GM18499 (cell line): ENCODE results near the gene TECTA.
"Not testable (repeated sequence)": the region's sequence is repeated elsewhere in the genome, so short reads cannot be mapped to it uniquely, and the experiment has no call there.

ENCODE experiments used
- ATAC-seq: cut with Tn5 transposase; IDR thresholded peaks from one replicate; pipeline ENCODE4 v1.9.1; 2021; ENCODE audit warnings: moderate number of reproducible peaks; ENCODE audit not compliant: insufficient read depth, unreplicated experiment

Gene TECTA

DNA sequence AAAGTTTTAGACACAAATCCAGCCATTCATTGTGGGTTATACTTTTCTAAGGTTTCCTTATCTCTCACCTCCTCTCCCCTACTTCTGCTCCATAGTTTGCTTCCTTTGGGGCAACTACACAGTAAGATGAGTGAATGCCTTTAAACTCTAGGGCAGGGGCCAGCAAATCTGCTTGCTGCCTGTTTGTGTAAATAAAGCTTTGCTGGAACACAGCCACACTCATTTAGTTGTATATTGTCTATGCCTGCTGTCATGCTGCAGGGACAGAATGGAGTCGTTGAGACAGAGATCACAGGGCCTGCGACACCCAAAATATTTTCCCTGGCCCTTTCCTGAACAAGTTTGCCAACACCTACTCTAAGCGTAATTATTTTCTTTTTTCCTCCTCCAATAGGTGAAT, 58.7 kb downstream of the TECTA start:
- no peak for ATAC-seq

DNA sequence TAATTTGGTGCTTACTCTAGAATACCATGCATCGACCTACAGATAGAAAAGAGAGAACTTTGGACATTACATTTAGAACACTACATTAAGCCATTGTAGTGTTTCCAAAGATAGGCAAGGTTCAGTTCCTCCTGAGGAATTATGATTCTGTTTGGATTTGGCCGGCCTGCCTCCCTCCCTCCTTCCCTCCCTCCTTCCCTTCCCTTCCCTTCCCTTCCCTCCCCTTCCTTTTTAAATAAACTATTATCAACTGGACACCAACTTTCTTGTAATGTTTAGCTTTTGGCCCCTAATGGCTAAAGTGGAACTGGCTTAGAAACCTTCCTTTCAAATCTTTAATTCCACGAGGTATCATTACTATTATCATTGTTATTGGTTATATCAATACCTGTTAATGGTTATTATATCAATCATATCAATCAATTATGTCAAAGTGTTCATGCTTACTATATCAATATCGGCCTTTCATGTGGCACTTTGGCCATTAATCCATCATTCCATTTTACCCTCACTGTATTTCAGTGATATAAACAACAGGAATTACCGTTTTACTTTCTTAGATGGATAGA, 60.4 kb downstream of the TECTA start:
- no peak for ATAC-seq

DNA sequence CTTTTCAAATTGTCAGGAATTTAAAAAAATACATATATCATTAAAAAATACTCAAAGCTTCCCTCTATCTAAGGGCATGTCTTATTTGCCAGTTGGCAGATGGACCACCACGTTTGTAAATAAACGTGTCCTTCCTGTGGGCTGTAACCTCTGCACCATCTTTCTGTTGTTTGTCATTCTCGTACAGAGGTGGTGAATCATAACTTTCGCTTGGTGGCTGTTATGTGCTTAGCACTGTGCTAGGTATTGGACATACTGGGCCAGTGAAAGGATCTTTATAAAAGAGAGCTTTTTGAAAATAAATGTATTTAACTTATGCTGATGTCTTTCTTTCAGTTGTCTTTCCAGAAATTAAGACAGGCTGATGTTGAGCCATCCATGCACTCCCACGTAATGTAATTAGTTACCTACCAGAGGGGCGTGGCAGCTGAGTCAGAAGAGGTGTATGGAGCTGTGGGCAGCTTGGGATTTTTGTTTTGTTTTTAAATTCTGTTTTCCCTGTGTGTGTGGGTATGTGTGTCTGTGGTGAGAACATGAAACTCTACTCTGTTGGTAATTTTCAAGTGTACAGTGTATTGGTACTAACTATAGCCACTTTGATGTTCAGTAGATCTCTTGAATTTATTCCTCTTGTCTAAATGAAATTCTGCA, 62.7 kb downstream of the TECTA start:
- ATAC-seq, result no peak

DNA sequence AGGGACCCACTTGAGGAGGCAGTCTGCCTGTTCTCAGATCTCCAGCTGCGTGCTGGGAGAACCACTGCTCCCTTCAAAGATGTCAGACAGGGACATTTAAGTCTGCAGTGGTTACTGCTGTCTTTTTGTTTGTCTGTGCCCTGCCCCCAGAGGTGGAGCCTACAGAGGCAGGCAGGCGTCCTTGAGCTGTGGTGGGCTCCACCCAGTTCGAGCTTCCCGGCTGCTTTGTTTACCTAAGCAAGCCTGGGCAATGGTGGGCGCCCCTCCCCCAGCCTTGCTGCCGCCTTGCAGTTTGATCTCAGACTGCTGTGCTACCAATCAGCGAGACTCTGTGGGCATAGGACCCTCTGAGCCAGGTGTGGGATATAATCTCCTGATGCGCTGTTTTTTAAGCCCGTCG, 76.6 kb downstream of the TECTA start:
- ATAC-seq, result not testable (repeated sequence)

DNA sequence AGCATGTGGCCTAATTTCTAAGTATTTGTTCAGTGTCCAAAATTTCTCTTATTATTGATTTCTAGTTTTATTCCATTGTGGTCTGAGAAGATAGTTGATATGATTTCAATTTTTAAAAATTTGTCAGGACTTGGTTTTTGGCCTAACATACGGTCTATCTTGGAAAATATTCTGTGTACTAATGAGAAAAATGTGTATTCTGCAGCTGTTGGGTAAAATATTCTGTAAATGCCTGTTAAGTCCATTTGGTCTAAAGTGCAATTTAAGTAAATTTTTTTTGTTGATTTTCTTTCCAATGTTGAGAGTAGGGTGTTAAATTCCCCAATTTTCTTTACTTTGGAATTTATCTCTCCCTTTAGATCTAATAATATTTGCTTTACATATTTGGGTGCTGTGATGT, 78.3 kb downstream of the TECTA start:
- ATAC-seq, result no peak

DNA sequence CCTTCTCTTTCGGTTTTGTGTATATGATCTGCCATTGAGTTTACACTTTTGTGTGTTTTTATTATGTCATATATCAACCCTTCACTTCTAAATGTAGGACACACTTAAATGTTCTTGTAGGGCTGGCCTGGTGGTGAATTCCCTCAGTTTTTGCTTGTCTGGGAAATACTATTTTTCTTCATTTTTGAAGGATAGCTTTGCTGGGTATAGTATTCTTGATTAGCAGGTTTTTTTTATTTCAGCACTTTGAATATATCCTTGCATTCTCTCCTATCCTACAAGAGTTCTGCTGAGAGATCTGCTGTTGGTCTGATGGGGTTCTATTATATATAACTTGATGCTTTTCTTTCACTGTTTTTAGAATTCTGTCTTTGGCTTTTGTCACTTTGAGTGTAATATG, 79.1 kb downstream of the TECTA start:
- no peak for ATAC-seq

DNA sequence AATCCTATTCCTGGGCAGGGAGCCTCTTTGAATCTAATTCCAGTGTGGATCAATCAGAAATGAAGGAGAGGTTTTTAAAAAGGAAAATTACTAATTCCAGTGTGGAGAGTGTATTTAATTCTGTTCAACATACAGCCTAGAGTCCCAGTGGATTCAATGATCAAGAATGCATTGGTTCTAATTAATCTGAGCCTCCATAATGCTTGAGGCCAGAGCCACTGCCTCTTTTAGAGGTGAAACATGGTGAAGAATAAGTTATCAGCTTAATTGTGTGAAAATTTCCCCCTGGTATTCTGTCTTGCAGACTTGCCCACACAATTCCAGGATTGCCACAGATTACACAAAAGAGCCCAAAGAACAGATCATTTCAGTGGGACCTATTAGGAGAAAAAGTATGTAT, 87.7 kb downstream of the TECTA start:
- ATAC-seq, result no peak

DNA sequence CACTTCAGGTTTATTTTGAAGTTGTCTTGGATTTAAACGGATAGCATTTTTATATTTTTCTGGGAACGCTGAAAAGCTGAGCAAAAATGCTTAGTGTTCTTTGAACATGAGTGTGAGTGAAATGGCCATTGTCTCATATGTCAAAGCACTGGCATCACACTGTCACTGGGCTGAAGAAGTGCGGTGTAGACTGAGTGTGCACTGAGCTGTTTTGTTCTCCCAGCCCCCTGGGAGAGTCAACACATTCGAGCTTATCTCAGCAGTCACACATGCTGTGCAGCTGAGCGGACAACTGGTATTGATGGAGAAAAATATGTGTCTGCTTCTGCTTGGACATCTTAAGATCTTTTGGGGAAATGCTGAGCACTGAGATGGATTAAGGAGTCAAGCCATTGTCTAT, 90.8 kb downstream of the TECTA start:
- no peak for ATAC-seq

DNA sequence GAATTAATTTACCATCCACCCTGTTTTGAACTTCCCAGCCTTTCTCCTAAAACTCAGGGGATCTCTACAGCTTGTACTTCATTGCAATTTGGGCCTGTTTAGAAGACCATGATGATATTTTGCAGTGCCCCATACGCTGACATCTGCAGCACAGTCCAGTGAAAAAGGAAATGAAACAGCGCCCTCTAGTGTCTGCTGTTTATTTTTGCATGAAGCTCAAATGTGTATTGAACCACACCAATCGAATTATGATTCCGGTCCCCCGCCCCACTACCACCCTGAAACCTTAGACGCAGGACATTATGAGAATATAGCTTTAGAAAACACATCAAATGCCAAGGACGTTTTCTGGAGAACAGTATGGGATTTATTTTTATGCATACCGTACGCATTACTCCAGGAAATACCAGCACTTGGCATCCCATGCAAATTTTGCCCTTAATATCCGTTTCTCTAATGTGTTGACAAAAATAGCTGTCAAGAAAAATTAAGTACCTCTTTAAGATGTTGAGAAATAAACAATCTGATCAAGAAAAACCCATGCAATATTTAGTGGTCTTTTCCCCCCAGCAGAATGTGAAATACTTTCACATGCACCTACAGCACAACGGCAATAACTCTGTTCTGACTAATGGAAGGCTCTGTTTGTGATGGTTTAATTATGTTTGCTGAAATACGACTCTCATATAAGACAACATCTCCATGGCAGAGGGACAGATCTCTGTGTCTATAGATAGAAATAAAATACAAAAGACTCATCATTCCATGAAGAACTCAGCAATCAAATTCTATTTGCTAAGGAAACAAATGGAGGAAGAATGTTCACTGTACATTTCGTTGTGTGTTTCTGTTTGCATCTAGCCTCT, 93.9 kb downstream of the TECTA start:
- ATAC-seq, result no peak

DNA sequence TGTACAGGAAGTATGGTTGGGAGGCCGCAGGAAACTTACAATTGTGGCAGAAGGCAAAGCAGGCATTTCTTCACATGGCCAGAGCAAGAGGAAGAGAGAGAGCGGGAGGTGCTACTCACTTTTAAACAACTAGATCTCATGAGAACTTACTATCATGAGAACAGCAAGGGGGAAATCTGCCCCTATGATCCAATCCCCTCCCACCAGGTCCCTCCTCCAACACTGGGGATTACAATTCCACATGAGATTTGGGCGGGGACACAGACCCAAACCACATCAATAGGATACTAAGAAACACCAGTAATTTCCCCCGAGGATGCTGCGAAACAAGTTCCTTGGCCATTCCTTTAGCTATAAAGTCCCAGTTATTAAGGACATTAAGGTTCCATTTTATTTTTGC, 97.4 kb downstream of the TECTA start:
- ATAC-seq, result no peak

DNA sequence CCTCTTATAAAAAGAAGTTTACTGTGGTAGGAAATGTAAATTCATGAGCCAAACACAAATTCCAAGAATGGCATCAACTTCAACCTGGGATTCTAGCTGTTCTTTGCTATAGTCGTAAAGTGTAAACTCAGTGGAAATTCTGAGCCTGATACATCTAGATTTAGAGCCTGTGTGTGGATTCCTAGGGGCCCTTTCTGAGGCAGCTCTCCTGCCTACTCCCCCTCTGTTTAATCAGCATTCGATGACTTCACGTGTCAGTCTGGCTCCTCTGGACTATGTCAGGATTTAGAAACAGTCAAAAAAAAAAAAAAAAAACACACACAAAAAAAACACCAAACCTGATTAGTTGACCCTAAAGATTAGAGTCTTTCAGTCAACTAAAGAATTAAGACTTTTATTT, 98.5 kb downstream of the TECTA start:
- ATAC-seq, result no peak

DNA sequence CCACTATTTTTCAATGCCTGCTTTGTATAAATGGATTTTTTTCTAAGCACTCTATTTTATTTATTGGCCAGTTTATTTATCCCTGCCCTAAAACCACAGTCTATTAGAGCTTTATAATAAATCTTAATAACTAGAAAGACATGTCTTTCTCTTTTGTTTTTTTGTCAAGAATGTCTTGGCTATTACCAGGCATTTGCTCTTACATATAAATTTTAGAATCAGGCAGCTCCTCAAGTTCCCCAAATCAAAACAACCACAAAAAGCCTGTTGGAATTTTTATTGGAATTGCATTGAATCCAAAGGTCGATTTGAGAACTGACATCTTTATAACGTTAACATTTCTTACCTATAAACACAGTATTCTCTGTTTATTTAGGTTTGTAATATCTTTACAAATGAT, 105.8 kb downstream of the TECTA start:
- no peak for ATAC-seq

DNA sequence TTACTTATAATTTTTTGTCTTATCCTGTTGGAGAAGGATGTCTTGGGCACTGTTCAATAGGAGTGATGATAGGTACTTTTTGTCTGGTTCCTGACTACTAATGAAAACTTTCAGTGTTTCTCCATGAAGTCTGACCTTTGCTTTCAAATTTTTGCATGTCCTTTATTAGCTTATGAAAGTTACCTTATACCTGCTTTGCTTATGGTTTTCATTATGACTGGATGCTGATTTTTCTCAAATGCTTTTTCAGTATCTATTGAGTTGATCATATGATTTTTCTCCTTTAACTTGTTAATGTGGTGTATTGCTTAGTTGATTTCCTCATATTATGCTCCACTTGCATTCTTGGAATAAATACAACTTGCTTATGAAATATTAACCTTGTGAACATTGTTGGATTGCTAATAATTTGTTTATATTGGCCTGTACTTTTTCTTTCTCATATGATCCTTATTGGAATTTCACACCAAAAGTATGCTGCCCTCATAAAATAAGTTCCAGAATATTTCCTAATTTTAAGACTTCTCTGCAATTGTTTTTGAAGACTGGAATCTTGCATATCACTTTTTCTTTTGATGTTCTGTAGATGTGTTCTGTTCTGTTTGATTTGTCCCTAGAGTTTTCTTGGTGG, 106.6 kb downstream of the TECTA start:
- ATAC-seq, result no peak

DNA sequence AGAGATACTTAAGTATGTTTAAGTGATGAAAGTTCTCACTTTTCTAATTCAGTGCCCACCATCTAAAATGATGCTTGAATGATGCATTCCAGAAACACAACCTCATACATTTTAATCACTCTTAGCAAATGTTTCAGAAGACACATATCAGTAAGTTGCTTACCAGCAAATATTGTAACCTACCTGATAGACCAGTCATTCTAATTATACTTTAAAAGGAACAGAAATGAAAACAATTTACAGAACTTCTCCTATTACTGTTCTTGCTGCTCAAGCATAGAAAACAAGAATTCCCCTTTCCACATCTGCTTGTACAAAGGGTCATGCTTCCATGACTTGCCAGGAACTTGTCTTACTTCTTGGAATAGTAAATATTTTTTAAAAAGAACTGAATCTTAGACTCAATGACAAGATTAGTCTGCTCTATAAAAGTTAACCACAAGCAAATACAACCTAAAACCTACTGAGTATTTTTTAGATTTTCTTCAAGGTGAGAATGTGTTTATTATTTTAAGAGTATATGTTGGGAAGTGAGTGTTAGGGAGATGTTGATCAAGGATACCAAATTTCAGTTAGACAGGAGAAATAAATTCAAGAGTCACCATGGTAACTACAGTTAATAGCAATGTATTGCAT, 109.5 kb downstream of the TECTA start:
- no peak for ATAC-seq

DNA sequence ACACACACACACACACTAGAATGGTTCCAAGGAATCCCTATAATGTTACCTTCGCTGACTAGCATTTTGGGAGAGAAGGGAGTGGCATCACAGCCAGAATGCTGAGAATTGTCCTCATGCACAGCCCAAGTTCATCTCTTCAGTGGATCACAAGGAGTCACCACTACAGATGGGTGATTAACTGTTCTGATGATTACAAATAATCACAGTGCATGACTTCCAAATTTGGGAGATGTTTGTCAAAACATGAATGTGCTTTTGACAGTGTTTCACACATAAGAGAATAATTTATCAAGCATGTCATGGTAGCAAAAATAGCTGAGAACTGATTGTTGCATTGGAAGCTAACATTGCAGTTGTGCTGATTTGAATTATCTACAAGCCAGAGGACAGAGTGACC, 110.6 kb downstream of the TECTA start:
- ATAC-seq, result no peak

DNA sequence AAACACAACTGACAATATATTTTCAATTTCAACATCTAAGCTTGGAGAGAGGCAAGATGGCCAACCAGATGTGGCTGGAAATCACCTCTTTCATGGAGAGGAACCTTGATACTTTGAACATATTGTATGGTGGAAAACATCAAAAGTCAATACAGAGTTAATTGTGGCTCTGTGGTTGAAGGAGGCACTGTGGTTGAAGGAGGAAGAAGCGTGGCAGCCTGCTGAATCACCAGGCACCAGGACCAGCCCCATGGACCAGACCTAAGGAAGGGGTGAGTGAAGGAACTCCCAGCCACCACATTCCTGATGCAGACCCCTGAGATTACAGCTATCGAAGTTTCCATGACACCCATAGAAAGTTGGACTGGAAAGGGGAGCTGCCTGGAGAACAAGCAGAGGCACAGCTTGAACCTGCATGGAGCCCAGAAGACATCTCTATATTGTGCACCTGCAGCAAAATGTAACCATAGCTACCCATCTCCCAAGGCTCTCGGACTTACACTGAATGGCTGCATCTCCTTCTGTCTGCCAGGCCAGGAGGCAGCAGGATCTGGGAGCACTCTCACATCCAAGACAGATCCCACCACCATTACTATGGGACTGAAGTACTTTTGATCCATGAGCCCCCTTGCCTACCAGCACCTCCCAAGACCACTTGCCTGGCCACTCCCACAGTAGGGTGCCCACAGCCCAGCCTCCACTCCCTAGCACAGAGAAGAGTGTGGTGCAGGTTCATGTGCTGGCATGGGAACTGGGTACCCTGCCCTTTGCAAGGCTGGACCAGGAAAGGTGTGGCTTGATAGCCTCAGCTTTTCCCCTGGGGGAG, 111.7 kb downstream of the TECTA start:
- no peak for ATAC-seq

DNA sequence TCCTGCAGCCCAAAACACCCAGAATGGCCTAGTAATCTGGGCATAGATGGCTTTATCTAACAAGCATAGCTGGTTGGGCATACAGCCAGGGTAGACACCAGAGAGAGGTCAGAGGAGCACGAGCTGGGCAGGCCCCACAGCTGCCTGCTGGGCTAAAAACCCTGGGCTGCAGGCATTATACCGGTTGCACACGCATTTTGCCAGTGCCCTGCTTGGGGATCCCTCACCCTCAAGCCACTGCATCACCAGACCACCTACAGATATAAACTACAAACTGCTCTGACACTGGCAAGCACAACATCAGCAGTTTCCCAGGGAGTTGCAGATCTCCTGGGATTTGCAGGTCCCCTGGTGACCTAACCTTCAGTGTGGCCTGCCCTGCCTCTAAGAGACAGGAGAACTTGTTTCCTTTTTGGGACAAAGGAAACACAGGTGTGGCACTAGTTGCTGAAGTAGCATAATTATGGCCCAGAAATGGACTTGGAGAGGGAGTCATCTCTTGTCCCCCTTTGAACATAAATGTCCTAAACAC, 112.4 kb downstream of the TECTA start:
- ATAC-seq, result no peak

DNA sequence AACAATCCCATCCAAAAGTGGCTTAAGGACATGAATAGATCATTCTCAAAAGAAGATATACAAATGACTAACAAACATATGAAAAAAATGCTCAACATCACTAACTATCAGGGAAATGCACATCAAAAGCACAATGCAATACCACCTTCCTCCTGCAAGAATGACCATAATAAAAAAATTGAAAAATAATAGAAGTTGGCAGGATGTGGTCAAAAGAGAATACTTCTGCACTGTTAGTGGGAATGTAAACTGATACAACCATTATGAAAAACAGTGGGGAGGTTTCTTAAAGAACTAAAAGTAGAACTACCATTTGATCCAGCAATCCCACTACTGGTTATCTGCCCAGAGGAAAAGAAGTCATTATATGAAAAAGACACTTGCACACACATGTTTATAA, 113.8 kb downstream of the TECTA start:
- no peak for ATAC-seq

DNA sequence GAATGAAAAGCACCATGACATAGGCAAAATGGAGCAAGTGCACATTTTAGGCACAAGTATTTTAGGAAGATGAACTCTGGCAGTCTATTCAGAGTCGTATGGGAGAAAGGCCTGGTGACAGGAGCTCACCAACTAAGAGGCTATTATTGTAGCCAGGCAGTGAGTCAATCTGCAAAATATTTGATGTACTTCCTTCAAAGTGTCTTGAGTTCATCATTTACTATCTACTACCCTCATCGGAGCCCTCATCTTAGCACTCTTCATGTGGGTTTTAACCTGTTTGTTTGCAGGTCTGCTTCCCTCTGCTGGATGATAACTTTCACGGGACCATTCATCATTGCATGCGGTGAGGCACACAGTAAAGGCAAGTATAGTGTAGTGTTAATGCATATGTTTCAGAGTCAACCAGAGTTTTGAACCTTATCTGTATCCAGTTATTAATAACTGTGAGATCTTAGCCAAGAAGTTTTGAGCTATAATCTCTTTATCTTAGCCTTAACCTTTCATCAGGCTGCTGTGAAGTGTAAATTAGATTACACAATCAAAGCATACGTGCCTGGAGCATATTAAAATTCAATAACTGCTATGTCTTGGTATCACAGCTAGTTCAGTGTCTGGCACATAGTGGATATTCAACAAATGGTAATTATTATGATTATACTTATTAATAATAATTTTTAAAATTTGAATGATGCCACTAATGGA, 120.6 kb downstream of the TECTA start:
- ATAC-seq, result no peak
